GM23338 (cell line): Measurements from ENCODE around the gene MIGA1. TPM values are rescaled to one million over a fixed set of nuclear protein-coding genes. Genes with fewer than 3 reads are reported as not detected.

ENCODE experiments used
- ATAC-seq: fragments of 200-7000 bp; cut with Tn5 transposase; 3 replicates; pipeline ENCODE4 v1.9.1; 2020
- DNase-seq: peaks from one replicate; pipeline ENCODE4 v3.0.0-alpha.2; 2015; ENCODE audit warnings: low spot score
- H2AFZ ChIP-seq: fragments of 200-600 bp; sonication (generic); 2 replicates; pipeline ENCODE4 v1.8.0; 2016; ENCODE audit warnings: antibody characterized with exemption, mild to moderate bottlenecking, moderate library complexity
- H3F3A ChIP-seq: fragments of 200-600 bp; sonication (generic); replicated peaks from 2 replicates; pipeline ENCODE4 v1.8.0; 2017; ENCODE audit warnings: antibody characterized with exemption, mixed run types, low read depth
- H3K27ac ChIP-seq: fragments of 200-600 bp; sonication (generic); 2 replicates; pipeline ENCODE4 v1.6.1; 2016; ENCODE audit warnings: low read depth
- H3K27me3 ChIP-seq: fragments of 200-600 bp; sonication (generic); 2 replicates; pipeline ENCODE4 v1.8.0; 2016; ENCODE audit warnings: mild to moderate bottlenecking, mixed run types, moderate library complexity; ENCODE audit not compliant: insufficient read depth
- H3K36me3 ChIP-seq: fragments of 200-600 bp; sonication (generic); 2 replicates; pipeline ENCODE4 v1.8.0; 2016; ENCODE audit warnings: mild to moderate bottlenecking; ENCODE audit not compliant: insufficient read depth
- H3K4me1 ChIP-seq: fragments of 200-600 bp; sonication (generic); 2 replicates; pipeline ENCODE4 v1.8.0; 2016; ENCODE audit warnings: mild to moderate bottlenecking, moderate library complexity; ENCODE audit not compliant: insufficient read depth
- H3K4me2 ChIP-seq: fragments of 200-600 bp; sonication (generic); 2 replicates; pipeline ENCODE4 v1.7.1; 2017; ENCODE audit warnings: mixed run types
- H3K4me3 ChIP-seq: fragments of 200-600 bp; sonication (generic); 2 replicates; pipeline ENCODE4 v1.6.1; 2016; ENCODE audit warnings: mixed run types
- H3K79me2 ChIP-seq: fragments of 200-600 bp; sonication (generic); replicated peaks from 2 replicates; pipeline ENCODE4 v1.8.0; 2017; ENCODE audit warnings: mild to moderate bottlenecking; ENCODE audit not compliant: insufficient read depth
- H3K9me2 ChIP-seq: fragments of 200-600 bp; sonication (generic); 2 replicates; pipeline ENCODE4 v1.8.0; 2017; ENCODE audit not compliant: insufficient read depth
- H4K20me1 ChIP-seq: fragments of 200-600 bp; sonication (generic); replicated peaks from 2 replicates; pipeline ENCODE4 v1.8.0; 2017; ENCODE audit warnings: mild to moderate bottlenecking; ENCODE audit not compliant: insufficient read depth
- H3K27ac Mint-ChIP-seq: 2 replicates; pipeline ENCODE4 v1.8.0; 2020; ENCODE audit warnings: inconsistent platforms, mild to moderate bottlenecking, moderate library complexity, mixed read lengths
- H3K27me3 Mint-ChIP-seq: 3 replicates; pipeline ENCODE4 v1.8.0; 2022; ENCODE audit warnings: low read depth, mild to moderate bottlenecking, moderate library complexity, mixed read lengths, inconsistent platforms; ENCODE audit not compliant: insufficient read depth, poor library complexity
- H3K36me3 Mint-ChIP-seq: 3 replicates; pipeline ENCODE4 v1.8.0; 2021; ENCODE audit warnings: low read depth, mild to moderate bottlenecking, inconsistent platforms, moderate library complexity, mixed read lengths
- H3K4me1 Mint-ChIP-seq: 3 replicates; pipeline ENCODE4 v1.8.0; 2020; ENCODE audit warnings: mild to moderate bottlenecking, inconsistent platforms, mixed read lengths
- H3K4me3 Mint-ChIP-seq: 3 replicates; pipeline ENCODE4 v1.8.0; 2021; ENCODE audit warnings: moderate library complexity, mild to moderate bottlenecking, inconsistent platforms, mixed read lengths
- H3K9me3 Mint-ChIP-seq: 3 replicates; pipeline ENCODE4 v1.8.0; 2020; ENCODE audit warnings: moderate library complexity, mild to moderate bottlenecking, inconsistent platforms, mixed read lengths
- CREB1 ChIP-seq: fragments of 250-450 bp; sonication (Bioruptor Pico); IDR thresholded peaks from 2 replicates; pipeline ENCODE4 v1.5.0; 2020; ENCODE audit warnings: low read depth, mild to moderate bottlenecking, moderate library complexity
- EZH2 ChIP-seq: fragments of 200-600 bp; sonication (generic); IDR thresholded peaks from one replicate; pipeline ENCODE4 v1.8.0; 2017; ENCODE audit warnings: antibody characterized with exemption, mild to moderate bottlenecking, low read depth; ENCODE audit not compliant: unreplicated experiment
- EZH2phosphoT487 ChIP-seq: fragments of 200-600 bp; sonication (generic); IDR thresholded peaks from one replicate; pipeline ENCODE4 v1.8.1; 2018; ENCODE audit warnings: antibody characterized with exemption; ENCODE audit not compliant: unreplicated experiment
- JUNB ChIP-seq: IDR thresholded peaks from one replicate; pipeline ENCODE4 v1.6.1; 2016; ENCODE audit warnings: antibody characterized with exemption; ENCODE audit not compliant: unreplicated experiment
- NANOG ChIP-seq: IDR thresholded peaks from 2 replicates; pipeline ENCODE4 v1.6.1; 2016; ENCODE audit warnings: antibody characterized with exemption, borderline replicate concordance
- POLR2AphosphoS5 ChIP-seq: IDR thresholded peaks from 2 replicates; pipeline ENCODE4 v1.6.1; 2016; ENCODE audit warnings: antibody characterized with exemption, low read depth
- STAT1 ChIP-seq: IDR thresholded peaks from one replicate; pipeline ENCODE4 v1.6.1; 2016; ENCODE audit warnings: antibody characterized with exemption; ENCODE audit not compliant: unreplicated experiment
- ZNF114 ChIP-seq: fragments of 250-450 bp; sonication (Bioruptor Pico); IDR thresholded peaks from 2 replicates; pipeline ENCODE4 v1.5.0; 2020; ENCODE audit warnings: mild to moderate bottlenecking, moderate library complexity
- ZNF331 ChIP-seq: fragments of 250-450 bp; sonication (Bioruptor Pico); IDR thresholded peaks from 2 replicates; pipeline ENCODE4 v1.5.0; 2020; ENCODE audit warnings: low read depth, mild to moderate bottlenecking, moderate library complexity
- polyA plus RNA-seq: library from polyadenylated mRNA; unstranded; fragments of >200 nt; fragmentation: Nextera tagmentation; extraction: Ambion mirVana; gene quantifications from 2 replicates; pipeline ENCODE4 v1.2.1, GENCODE V29; 2016
- total RNA-seq: library from RNA; depleted of rRNA; stranded (reverse); fragments of >200 nt; shearing (Covaris generic); gene quantifications from 2 replicates; pipeline ENCODE4 v1.2.3, GENCODE V29; 2014
- TF ChIP-seq, protein P1 (sequence below), 2 experiments: fragments of 200-600 bp in 1 of 2; sonication (generic) in 1 of 2; conservative IDR thresholded peaks; 2 replicates each; pipeline versions ENCODE4 v1.5.1 to v1.6.1; 2016 to 2017; ENCODE audit warnings: antibody characterized with exemption in 2 of 2, low read depth in 2 of 2, mild to moderate bottlenecking in 2 of 2, moderate library complexity in 1 of 2
- TF ChIP-seq, protein P2 (sequence below): fragments of 250-450 bp; sonication (Bioruptor Pico); IDR thresholded peaks from 2 replicates; pipeline ENCODE4 v1.5.0; 2020; ENCODE audit warnings: mild to moderate bottlenecking, moderate library complexity
- TF ChIP-seq, protein P3 (sequence below): IDR thresholded peaks from 2 replicates; pipeline ENCODE4 v1.6.1; 2016; ENCODE audit warnings: antibody characterized with exemption
- TF ChIP-seq, protein P4 (sequence below): IDR thresholded peaks from one replicate; pipeline ENCODE4 v1.6.1; 2018; ENCODE audit warnings: antibody characterized with exemption; ENCODE audit not compliant: unreplicated experiment

The MIGA1 gene
- total and polyA plus RNA-seq, 2 experiments from 2014 or later: 3.4 to 7.5 TPM

DNA sequence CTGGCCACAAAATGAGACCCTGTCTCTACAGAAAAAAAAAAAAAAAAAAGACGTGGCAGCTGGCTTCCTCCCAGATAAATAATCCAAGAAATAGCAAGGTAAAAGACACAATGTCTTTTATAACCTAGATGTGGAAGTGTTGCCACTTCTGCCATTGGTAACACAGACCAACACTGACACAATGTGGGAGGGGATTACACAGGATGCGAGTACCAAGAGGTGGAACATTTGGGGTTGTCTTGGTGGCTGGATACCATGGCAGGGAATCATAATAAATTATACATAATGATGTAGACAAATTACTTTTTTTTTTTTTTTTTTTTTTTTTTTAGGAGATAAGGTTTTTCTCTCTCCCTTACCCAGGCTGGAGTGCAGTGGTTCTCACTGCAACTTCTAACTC is 103.0 kb downstream of the MIGA1 start:
- Histone ChIP-seq H3K4me2 (no peak overlapping the region), H2AFZ (no peak overlapping the region), H3K27ac (no peak overlapping the region), H3F3A (no peaks in the 10 kb centered on the region), H3K9me2 (no peaks in the 10 kb centered on the region), H3K27me3 (no peaks in the 10 kb centered on the region), H3K4me3 (no peak overlapping the region), H3K4me1 (peaks cover 2% of the 10 kb centered on the region; the same call in 1 of the 2 replicates), H3K36me3 (no peaks in the 10 kb centered on the region), H4K20me1 (no peaks in the 10 kb centered on the region), H3K79me2 (no peaks in the 10 kb centered on the region)
- Mint-ChIP-seq H3K4me1 (no peaks in the 10 kb centered on the region), H3K27me3 (no peaks in the 10 kb centered on the region), H3K9me3 (peaks cover 2% of the 10 kb centered on the region; the same call in 1 of the 3 replicates), H3K36me3 (peaks cover 3% of the 10 kb centered on the region; the same call in 2 of the 3 replicates), H3K4me3 (no peak overlapping the region), H3K27ac (no peak overlapping the region)
- DNase-seq (no peak), ATAC-seq (no peak)
- TF ChIP-seq, protein P1, sequence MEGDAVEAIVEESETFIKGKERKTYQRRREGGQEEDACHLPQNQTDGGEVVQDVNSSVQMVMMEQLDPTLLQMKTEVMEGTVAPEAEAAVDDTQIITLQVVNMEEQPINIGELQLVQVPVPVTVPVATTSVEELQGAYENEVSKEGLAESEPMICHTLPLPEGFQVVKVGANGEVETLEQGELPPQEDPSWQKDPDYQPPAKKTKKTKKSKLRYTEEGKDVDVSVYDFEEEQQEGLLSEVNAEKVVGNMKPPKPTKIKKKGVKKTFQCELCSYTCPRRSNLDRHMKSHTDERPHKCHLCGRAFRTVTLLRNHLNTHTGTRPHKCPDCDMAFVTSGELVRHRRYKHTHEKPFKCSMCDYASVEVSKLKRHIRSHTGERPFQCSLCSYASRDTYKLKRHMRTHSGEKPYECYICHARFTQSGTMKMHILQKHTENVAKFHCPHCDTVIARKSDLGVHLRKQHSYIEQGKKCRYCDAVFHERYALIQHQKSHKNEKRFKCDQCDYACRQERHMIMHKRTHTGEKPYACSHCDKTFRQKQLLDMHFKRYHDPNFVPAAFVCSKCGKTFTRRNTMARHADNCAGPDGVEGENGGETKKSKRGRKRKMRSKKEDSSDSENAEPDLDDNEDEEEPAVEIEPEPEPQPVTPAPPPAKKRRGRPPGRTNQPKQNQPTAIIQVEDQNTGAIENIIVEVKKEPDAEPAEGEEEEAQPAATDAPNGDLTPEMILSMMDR (conservative IDR thresholded peaks at IDR 0.05; ENCODE audit: low read depth in 2 of 2): no peak
- TF ChIP-seq ZNF331 (CRISPR knock-in tag) (no peak), STAT1 (no peak), EZH2 (no peak), JUNB (no peak), ZNF114 (CRISPR knock-in tag) (no peak), NANOG (no peak), POLR2AphosphoS5 (no peak), CREB1 (CRISPR knock-in tag) (no peak), EZH2phosphoT487 (no peak)
- TF ChIP-seq, protein P2, sequence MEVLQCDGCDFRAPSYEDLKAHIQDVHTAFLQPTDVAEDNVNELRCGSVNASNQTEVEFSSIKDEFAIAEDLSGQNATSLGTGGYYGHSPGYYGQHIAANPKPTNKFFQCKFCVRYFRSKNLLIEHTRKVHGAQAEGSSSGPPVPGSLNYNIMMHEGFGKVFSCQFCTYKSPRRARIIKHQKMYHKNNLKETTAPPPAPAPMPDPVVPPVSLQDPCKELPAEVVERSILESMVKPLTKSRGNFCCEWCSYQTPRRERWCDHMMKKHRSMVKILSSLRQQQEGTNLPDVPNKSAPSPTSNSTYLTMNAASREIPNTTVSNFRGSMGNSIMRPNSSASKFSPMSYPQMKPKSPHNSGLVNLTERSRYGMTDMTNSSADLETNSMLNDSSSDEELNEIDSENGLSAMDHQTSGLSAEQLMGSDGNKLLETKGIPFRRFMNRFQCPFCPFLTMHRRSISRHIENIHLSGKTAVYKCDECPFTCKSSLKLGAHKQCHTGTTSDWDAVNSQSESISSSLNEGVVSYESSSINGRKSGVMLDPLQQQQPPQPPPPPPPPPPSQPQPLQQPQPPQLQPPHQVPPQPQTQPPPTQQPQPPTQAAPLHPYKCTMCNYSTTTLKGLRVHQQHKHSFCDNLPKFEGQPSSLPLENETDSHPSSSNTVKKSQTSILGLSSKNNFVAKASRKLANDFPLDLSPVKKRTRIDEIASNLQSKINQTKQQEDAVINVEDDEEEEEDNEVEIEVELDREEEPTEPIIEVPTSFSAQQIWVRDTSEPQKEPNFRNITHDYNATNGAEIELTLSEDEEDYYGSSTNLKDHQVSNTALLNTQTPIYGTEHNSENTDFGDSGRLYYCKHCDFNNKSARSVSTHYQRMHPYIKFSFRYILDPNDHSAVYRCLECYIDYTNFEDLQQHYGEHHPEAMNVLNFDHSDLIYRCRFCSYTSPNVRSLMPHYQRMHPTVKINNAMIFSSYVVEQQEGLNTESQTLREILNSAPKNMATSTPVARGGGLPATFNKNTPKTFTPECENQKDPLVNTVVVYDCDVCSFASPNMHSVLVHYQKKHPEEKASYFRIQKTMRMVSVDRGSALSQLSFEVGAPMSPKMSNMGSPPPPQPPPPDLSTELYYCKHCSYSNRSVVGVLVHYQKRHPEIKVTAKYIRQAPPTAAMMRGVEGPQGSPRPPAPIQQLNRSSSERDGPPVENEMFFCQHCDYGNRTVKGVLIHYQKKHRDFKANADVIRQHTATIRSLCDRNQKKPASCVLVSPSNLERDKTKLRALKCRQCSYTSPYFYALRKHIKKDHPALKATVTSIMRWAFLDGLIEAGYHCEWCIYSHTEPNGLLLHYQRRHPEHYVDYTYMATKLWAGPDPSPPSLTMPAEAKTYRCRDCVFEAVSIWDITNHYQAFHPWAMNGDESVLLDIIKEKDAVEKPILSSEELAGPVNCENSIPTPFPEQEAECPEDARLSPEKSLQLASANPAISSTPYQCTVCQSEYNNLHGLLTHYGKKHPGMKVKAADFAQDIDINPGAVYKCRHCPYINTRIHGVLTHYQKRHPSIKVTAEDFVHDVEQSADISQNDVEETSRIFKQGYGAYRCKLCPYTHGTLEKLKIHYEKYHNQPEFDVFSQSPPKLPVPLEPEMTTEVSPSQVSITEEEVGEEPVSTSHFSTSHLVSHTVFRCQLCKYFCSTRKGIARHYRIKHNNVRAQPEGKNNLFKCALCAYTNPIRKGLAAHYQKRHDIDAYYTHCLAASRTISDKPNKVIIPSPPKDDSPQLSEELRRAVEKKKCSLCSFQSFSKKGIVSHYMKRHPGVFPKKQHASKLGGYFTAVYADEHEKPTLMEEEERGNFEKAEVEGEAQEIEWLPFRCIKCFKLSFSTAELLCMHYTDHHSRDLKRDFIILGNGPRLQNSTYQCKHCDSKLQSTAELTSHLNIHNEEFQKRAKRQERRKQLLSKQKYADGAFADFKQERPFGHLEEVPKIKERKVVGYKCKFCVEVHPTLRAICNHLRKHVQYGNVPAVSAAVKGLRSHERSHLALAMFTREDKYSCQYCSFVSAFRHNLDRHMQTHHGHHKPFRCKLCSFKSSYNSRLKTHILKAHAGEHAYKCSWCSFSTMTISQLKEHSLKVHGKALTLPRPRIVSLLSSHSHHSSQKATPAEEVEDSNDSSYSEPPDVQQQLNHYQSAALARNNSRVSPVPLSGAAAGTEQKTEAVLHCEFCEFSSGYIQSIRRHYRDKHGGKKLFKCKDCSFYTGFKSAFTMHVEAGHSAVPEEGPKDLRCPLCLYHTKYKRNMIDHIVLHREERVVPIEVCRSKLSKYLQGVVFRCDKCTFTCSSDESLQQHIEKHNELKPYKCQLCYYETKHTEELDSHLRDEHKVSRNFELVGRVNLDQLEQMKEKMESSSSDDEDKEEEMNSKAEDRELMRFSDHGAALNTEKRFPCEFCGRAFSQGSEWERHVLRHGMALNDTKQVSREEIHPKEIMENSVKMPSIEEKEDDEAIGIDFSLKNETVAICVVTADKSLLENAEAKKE (CRISPR knock-in tag): no peak
- TF ChIP-seq, protein P3, sequence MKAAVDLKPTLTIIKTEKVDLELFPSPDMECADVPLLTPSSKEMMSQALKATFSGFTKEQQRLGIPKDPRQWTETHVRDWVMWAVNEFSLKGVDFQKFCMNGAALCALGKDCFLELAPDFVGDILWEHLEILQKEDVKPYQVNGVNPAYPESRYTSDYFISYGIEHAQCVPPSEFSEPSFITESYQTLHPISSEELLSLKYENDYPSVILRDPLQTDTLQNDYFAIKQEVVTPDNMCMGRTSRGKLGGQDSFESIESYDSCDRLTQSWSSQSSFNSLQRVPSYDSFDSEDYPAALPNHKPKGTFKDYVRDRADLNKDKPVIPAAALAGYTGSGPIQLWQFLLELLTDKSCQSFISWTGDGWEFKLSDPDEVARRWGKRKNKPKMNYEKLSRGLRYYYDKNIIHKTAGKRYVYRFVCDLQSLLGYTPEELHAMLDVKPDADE: no peak
- TF ChIP-seq, protein P4, sequence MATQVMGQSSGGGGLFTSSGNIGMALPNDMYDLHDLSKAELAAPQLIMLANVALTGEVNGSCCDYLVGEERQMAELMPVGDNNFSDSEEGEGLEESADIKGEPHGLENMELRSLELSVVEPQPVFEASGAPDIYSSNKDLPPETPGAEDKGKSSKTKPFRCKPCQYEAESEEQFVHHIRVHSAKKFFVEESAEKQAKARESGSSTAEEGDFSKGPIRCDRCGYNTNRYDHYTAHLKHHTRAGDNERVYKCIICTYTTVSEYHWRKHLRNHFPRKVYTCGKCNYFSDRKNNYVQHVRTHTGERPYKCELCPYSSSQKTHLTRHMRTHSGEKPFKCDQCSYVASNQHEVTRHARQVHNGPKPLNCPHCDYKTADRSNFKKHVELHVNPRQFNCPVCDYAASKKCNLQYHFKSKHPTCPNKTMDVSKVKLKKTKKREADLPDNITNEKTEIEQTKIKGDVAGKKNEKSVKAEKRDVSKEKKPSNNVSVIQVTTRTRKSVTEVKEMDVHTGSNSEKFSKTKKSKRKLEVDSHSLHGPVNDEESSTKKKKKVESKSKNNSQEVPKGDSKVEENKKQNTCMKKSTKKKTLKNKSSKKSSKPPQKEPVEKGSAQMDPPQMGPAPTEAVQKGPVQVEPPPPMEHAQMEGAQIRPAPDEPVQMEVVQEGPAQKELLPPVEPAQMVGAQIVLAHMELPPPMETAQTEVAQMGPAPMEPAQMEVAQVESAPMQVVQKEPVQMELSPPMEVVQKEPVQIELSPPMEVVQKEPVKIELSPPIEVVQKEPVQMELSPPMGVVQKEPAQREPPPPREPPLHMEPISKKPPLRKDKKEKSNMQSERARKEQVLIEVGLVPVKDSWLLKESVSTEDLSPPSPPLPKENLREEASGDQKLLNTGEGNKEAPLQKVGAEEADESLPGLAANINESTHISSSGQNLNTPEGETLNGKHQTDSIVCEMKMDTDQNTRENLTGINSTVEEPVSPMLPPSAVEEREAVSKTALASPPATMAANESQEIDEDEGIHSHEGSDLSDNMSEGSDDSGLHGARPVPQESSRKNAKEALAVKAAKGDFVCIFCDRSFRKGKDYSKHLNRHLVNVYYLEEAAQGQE: no peak
